ENCODE measurements around the gene TMEM141.
A peak's percentile ranks its signal among the peaks of the same experiment; 100 is the strongest.
"Not testable (repeated sequence)": the region's sequence is repeated elsewhere in the genome, so short reads cannot be mapped to it uniquely, and the experiment has no call there.

TMEM141 gene

DNA sequence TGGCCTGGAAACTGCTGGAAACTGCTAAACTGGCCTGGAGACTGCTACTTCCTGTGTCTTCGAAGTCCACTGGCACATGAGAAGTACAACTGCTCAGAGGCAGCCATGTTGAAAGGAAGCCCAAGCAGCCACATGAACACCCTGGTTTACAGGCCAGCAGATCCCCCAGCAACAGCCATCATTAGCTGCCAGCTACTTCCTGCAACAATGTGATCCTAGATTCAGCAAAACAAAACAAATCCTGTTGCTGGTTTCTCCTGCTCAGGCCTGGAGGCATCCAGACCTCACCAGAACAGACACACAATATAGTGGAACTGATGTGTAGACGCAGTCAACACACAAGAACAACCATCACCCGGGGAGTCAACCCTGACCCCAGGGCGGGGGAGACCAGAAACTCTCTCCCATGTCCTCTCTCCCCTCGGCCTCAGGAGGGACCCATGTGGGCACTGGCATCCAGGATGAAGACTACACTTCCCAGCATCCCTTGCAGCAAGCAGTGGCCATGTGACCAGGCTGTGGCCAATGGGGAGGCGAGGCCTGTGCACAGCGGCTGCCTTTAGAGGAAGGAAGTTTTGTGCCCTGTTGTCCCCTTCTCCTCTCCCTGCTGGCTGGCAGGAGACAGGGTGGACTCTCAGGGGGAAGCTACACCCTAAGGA lies 17.6 kb upstream of the TMEM141 start:
- no peak for DNase-seq (ENCODE audit: low spot score)

DNA sequence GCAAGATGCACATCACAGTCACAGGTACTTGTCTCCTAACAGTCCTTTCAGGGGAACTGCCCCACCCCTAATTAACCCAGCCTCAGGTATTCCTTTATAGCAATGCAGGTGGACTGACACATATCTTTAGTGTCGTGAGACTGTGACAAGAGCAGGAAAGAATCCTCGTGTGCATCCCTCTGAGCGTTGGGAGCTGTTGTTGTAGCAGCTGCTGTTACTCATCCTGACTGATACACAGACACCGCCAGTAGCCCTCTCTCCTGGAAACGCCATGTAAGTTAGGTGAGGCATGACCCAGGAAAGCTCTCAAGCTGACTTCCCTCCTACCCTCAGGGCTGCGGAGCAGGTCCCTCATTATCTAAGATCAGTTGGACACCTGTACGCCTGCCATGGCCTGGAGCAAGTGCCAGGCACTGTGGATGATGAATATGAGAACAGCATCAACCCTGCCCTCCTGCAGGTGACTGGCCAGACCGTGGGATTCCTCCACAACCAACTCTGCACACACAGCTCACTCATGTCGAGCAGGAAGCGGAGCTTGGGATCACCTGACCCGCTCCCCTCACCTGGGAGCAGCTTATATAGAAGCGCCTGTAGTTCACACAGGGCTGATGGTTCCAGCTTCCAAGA lies 16.6 kb upstream of the TMEM141 start:
- no peak for DNase-seq (ENCODE audit: low spot score)

DNA sequence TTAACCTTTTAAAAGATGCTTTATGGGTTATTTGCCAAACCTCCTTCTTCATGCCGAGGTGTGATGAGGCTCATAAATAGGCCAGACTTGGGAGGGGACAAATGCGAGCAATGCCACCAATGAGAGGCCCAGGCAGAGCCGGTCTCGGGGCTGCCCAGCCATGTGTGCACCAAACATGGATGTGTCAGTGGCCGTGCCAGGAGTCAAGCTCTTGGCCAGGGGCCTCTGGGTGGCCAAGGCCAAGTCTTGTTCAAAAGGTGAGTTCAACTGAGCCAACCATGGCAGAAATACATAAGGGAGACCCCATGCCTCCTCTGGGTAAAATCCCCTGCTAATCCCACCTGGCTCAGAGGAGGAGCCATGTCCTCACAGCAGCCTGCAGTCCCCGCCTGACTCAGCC lies 16.0 kb upstream of the TMEM141 start:
- DNase-seq (ENCODE audit: low spot score) = no peak

DNA sequence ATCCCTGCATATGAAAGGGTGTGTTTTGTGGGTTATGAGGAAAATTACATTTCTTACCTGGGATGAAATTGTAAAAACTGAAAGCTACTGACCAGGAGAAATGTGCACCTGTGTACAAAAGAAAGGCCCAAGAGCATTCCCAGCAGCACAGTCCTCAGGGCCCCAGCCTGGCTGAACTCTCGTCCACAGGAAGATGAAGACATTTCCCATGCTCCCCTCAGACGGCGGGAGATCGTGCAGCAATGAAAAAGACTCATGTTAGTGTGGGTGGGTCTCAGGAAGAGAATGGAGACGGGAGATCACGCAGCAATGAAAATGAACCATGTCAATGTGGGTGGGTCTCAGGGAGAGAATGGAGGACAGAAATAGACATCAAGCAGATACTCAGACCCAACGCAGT lies 14.2 kb upstream of the TMEM141 start:
- DNase-seq (ENCODE audit: low spot score) = no peak

DNA sequence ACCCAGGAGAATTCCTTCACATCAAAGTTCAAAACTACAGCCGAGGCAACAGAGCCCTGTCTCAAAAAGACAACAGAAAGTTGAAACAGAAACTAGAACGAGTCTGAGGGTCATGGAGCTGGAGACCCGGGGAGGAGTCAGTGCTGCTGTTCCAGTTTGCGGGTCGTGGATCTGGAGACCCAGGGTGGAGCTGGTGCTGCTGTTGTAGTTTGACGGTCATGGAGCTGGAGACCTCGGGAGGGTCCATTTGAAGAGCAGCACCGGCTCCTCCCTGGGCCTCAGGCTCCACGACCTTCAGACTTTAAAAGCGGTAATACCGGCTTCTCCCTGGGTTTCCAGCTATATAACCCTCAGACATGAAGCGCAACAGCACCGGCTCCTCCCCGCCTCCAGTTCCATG lies 13.8 kb upstream of the TMEM141 start:
- no peak for DNase-seq (ENCODE audit: low spot score)

DNA sequence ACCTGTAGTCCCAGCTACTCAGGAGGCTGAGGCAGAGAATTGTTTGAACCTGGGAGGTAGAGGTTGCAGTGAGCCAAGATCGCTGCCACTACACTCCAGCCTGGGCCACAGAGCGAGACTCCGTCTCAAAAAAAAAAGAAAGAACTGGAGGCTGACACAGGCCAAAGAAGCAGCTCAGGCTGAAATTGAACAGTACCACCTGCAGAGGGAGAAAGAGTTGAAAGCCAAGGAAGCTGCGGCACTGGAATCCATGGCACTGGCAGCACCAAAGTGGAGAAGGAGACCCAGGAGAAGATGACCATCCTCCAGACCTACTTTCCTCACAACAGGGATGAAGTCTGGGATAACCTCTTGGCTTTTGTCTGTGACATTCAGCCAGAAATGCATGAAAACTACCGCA lies 11.3 kb upstream of the TMEM141 start:
- no peak for DNase-seq (ENCODE audit: low spot score)

DNA sequence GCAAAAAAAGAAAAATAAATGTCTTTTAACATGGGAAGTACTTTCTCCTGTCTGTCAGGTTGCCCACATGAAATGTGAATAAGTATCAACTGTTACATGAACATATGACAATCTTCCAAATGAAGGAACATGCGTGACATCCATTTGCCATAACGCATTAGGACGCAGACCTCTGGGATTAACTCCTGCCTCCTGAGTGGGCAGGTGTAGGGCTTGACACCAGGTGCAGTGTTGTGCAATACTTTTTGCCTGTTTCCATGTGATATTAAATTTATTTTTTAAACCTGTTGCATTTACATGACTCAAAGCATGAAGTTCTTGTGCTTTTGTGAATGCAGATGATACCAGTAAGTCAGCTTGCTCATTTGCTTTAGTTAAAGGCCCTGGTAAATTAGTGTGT lies 8.7 kb upstream of the TMEM141 start:
- no peak for DNase-seq (ENCODE audit: low spot score)

DNA sequence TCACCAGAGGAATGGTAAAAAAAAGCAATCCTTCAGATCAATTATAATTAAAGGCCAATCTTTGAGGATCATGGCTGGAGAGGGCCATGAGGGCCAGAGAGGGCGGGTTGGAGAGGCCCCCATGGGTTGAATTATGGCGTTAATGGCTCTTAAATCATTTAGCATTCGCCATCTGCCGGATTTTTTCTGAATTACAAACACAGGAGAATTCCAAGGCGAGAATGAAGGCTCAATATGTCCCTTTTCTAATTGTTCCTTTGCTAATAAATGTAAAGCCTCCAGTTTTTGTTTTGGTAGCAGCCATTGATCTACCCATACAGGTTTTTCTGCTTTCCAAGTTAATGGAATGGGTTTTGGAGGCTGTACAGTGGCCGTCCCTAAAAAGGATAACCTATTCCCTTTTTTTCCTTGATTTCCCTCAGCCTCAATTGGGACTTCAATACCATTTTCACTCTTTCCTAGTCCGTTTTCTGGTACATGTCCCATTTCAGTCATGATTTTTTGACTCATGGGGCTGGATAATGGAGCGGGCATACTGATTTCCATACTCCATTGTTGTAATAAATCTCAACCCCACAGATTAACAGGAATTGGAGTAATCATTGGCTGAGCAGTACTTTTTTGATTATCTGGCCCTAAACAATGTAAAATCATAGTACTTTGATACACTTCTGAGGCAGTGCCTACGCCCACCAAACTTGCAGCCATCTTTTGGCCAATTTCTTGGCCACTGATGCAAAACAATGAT lies 6.7 kb upstream of the TMEM141 start:
- DNase-seq (ENCODE audit: low spot score) = peak; percentile 65

DNA sequence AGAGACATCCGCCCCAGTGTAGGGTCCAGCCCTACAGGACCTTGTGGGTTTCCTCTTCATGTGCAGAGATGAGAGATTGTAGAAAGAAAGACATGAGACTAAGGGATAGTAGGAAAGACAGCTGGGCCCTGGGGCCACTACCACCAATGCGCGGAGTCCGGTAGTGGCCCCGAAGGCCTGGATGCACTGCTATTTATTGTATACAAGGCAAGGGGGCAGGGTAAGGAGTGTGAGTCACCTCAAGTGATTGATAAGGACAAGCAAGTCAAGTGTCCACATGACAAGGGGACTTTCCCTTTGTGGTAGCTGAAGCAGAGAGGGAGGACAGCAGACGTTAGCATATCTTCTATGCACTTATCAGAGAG lies 6.2 kb upstream of the TMEM141 start:
- no peak for DNase-seq (ENCODE audit: low spot score)

DNA sequence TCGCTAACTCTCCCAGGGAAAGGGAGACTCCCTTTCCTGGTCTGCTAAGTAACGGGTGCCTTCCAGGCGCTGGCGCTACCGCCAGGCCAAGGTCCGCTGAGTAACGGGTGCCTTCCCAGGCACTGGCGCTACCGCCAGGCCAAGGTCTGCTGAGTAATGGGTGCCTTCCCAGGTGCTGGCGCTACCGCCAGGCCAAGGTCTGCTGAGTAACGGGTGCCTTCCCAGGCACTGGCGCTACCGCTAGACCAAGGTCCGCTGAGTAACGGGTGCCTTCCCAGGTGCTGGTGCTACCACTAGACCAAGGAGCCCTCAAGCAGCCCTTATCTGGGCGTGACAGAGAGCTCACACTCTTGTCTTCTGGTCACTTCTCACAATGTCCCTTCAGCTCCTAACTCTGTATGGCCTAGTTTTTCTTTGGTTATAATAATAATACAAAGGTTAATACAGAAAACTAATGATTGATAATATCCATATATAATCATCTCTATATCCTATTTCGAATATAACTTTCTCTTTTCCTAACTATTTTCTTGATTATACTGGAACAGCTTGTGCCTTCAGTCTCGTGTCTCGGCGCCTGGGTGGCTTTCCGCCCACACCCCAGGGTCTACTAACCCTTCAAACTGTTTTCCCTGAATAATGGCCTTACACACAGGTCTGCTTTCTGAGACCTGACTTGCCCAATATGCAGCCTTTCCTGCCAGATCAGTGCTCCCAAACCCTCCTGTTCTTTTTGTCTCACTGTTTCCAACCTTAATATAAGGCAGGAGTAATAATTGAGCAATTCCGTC lies 5.4 kb upstream of the TMEM141 start:
- DNase-seq (ENCODE audit: low spot score) = not testable (repeated sequence)

DNA sequence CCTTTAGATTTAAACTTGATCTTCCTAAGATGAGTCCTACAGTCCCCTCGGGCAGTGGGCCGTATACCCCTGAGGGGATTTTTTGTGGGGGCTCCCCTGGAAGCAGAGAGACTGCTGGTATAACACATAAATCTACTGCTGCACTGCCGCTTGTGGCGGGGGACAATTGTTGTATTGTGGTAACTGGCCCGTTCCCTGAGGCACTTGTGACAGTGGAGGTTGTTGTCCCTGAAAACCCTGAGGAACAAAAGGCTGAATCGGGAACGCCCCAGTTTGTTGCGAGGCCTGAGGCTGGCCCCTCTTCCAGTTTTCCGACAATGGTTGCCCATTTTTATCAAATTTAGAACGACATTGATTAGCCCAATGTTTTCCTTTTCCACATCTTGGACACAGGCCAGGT lies 4.7 kb upstream of the TMEM141 start:
- DNase-seq (ENCODE audit: low spot score) = peak; percentile 92

DNA sequence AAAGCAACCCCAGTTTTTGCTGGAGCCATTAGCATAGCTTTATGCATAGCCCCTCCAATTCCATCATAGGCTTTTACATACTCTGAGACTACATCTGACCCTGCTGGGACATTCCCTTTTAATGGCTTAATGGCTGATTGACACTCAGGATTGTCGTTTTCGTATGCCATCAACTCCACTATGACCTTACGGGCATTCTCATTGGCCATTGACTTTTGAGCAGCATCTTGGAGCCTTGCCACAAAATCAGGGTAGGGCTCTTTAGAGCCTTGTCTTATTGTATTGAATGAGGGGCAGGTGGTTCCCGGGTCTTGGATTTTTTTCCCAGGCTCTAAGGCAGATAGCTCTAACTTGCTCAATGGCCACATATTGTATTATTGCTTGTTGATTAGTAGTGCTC lies 4.2 kb upstream of the TMEM141 start:
- DNase-seq (ENCODE audit: low spot score) = peak; percentile 66

DNA sequence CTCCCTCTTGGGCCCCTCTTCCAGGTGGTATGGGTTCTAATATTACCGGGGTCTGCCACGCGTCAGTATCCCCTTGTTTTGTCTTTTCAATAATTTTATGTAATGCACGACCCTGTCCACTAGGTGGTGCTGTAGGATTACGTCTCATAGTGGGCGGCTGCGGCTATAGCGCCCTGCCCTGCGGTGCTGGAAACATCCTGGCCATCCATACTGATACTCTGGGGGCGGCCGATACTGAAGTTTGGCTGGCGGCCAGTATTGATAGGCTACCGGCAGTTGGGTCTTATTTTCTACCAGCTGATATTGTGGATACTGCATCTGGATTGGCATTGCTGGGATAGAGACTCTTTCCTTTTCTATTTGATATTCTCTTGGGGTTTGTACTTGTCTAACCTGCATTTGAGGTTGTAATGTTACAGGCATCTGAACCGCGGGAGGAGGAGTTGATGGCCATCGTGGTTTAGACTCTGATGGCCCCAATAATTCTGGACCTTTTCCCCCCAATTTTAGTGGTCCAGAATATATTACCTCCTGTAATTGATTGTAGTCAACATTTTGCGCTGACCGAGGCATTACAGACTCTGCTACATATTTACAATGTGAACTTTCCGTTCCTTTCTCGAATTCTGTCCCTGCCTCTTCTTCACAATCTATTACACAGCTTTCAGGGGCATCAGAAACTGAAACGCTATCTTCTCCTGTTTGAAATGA lies 3.3 kb upstream of the TMEM141 start:
- DNase-seq (ENCODE audit: low spot score) = peak; percentile 88

DNA sequence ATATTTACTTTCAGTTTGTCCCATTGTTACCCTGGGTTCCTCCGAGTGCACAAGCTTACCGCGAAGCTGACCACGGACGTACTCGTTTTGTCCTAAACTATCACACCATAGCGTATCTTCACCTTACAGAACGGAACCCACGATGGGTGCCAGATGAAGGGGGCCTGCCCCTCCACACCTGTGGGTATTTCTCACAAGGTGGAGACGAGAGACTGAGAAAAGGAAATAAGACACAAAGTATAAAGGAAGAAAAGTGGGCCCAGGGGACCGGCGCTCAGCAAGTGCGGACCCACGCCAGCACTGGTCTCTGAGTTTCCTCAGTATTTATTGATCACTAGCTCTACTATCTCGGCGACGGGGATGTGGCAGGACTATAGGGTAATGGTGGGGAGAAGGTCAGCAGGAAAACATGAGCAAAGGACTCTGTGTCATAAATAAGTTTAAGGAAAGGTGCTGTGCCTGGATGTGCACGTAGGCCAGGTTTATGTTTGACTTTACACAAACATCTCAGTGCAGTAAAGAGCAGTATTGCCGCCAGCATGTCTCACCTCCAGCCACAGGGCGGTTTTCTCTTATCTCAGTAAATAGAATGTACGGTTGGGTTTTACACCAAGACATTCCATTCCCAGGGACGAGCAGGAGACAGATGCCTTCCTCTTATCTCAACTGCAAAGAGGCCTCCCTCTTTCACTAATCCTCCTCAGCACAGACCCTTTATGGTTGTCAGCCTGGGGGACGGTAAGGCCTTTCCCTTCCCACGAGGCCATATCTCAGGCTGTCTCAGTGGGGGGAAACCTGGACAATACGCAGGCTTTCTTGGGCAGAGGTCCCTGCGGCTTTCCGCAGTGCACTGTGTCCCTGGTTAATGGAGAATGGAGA lies 2.3 kb upstream of the TMEM141 start:
- not testable (repeated sequence) for DNase-seq (ENCODE audit: low spot score)

DNA sequence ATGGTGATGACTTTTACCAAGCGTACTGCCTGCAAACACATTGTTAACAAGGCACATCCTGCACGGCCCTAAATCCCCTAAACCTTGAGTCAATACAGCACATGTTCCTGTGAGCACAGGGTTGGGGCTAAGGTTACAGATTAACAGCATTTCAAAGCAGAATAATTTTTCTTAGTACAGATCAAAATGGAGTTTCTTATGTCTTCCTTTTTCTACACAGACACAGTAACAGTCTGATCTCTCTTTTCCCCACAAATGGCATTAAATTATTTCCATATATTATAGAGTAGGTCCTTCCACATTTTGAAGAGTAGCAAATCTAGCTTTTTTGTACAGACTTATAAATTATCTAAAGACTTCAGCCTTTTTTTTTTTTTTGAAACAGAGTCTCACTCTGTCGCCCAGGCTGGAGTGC lies 1.6 kb upstream of the TMEM141 start:
- no peak for DNase-seq (ENCODE audit: low spot score)

DNA sequence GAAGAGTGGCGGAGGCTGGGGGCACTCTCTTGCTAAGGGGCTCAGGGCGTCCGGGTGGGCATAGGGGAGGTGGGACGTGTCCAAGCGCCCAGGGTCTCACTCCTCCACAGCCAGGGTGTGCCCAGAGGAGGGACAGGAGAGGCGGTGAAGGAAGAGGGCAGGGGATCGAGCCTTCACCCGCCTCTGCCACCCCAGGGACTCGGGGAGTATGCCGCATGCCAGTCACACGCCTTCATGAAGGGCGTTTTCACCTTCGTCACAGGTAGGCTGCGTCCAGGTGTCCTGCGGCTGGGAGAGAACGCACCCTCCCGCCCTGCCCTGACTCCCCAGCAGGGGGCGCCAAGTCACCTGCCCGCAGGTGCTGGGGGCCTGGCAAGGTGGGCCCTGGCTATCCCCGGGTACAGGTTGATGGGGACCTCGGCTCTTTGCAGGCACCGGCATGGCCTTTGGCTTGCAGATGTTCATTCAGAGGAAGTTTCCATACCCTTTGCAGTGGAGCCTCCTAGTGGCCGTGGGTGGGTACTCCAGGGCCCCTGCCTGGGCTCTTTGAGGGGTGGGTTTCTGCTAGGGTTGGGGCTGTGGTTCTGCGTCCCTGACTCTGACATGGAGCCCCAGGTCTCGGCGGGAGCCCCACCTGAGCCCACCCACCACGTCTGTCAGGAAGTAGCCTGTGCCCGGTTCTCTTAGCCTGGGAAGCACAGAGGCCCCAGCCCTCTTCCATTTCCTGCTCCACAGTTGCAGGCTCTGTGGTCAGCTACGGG lies 552 bp downstream of the TMEM141 start:
- DNase-seq (ENCODE audit: low spot score) = no peak

DNA sequence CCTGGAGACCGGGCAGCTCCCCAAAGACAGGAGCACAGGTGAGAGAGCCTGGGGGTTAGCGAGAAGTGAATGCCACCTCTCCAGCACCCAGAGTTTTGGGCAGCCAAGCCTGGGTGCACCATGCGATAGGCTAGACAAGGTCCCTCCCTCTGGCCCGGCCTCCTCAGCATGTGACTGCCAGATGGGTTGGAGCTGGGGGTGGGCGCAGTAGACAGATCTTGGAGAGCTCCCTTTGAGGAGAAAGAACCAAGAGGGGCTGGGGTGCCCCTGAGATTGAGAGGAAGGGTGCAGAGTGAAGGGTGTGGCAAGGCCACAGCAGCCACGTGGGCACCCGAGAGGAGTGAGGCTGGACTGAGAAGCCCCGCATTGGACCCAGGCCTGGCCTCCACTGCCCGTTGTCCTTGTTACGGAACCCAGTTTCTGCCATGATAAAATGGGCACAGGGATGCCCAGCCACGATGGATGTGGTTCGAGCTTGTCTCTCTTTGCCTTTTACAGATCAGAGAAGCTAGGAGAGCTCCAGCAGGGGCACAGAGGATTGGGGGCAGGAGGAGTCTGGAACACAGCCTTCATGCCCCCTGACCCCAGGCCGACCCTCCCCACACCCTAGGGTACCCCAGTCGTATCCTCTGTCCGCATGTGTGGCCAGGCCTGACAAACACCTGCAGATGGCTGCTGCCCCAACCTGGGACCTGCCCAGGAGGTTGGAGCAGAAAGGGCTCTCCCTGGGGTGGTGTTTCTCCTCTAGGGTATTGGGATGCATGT lies 1.4 kb downstream of the TMEM141 start:
- no peak for DNase-seq (ENCODE audit: low spot score)

DNA sequence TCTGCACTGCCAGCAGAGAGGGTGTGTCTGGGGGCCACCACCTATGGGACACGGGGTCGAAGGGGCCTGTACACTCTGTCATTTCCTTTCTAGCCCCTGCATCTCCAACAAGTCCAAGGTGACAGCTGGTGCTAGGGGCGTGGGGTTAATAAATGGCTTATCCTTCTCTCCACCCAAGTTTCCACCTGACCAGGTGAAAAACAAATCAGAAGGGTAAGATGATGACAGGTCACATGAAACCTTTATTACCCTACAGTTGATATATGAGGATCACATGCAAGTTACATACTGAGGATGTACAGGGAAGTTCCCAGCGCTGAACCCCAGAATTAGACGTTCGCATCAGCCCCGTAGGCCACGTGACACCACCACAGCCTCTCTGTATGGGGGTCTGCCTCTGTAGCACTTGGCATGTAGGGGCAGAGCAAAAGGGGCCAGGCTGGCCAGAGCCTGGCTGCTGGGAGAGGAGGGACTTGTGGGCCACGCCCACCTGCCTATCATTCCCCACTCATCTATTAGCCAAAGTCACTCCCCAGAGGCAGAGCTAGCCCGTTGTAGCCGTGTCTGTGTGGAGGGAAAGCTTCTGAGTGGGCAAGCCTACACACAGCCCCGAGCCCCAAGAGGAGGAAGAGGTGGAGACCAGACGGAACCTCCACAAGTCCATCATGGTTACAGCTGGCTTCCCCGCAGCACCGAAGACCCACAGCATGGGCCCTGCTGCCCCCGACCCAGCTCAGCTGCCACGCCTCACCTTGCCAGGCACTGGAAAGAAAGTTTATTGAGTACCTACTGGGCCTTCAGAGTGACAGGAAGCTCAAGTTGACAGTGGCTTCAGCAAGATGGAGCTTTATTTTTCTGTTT lies 2.2 kb downstream of the TMEM141 start:
- DNase-seq (ENCODE audit: low spot score) = no peak

Measured in pons (tissue), 1 donor.